Suprapubic skin (tissue), 4 donors: Measurements from ENCODE around the gene ARHGEF17. TPM values are rescaled to one million over a fixed set of nuclear protein-coding genes. Genes with fewer than 3 reads are reported as not detected.

Experiments
- DNase-seq, 2 donors: peaks; one replicate each; pipeline ENCODE4 v3.0.0-alpha.2; 2019; ENCODE audit warnings: low spot score in 2 of 2
- H3K27ac ChIP-seq: fragments of 200-600 bp; sonication (generic); one replicate; pipeline ENCODE4 v1.5.1; 2019
- H3K27me3 ChIP-seq: fragments of 200-600 bp; sonication (generic); one replicate; pipeline ENCODE4 v1.5.1; 2019
- H3K36me3 ChIP-seq: fragments of 200-600 bp; sonication (generic); one replicate; pipeline ENCODE4 v1.5.1; 2019
- H3K4me1 ChIP-seq: fragments of 200-600 bp; sonication (generic); one replicate; pipeline ENCODE4 v1.5.1; 2019
- H3K4me3 ChIP-seq: fragments of 200-600 bp; sonication (generic); one replicate; pipeline ENCODE4 v1.5.1; 2019; ENCODE audit warnings: mild to moderate bottlenecking
- H3K9me3 ChIP-seq: fragments of 200-600 bp; sonication (generic); one replicate; pipeline ENCODE4 v1.5.1; 2019
- CTCF ChIP-seq, 2 donors: fragments of 200-600 bp in 1 of 2; fragments of 450-650 bp in 1 of 2; sonication (generic) in 1 of 2; IDR thresholded peaks; one replicate each; pipeline ENCODE4 v1.5.1; 2016 to 2019; ENCODE audit warnings: antibody characterized with exemption in 2 of 2, mild to moderate bottlenecking in 1 of 2, moderate library complexity in 1 of 2
- EP300 ChIP-seq: sonication (generic); formaldehyde crosslinking; IDR thresholded peaks from one replicate; pipeline ENCODE4 v1.6.1; 2017; ENCODE audit warnings: antibody characterized with exemption
- POLR2A ChIP-seq, 2 donors: fragments of 450-650 bp; IDR thresholded peaks; one replicate each; pipeline ENCODE4 v1.6.1; 2017; ENCODE audit warnings: antibody characterized with exemption in 2 of 2, mild to moderate bottlenecking in 2 of 2, moderate library complexity in 2 of 2
- POLR2AphosphoS5 ChIP-seq, 3 donors: sonication (generic); formaldehyde crosslinking; IDR thresholded peaks; one replicate each; pipeline ENCODE4 v1.6.1; 2017; ENCODE audit warnings: antibody characterized with exemption in 3 of 3
- WGBS: methylation state at CpG from one replicate; pipeline ENCODE4 v1.1.5; 2018; 5-methylcytosine and 5-hydroxymethylcytosine counted together
- total RNA-seq, 4 donors: library from RNA; depleted of rRNA; stranded (reverse); fragments of >200 nt; gene quantifications; one replicate each; pipeline ENCODE4 v1.1.0, GENCODE V29; 2016

The ARHGEF17 gene
- total RNA-seq, 4 donors from 2014 or later: 8.3 to 25.0 (median 9.7) TPM

- DNase-seq: peak; percentile 85 to 87
- 62% methylated on average over 14 of the region's 14 CpGs for WGBS
These were observed 15.4 kb downstream of the ARHGEF17 start for GRCh38 chr11:73323464-73323863.

GRCh38 chr11:73324116-73324515 is 16.0 kb downstream of the ARHGEF17 start:
- no peaks in the 10 kb centered on the region for H3K36me3 ChIP-seq
- TF ChIP-seq CTCF (IDR thresholded peaks at IDR 0.05) (no peak), POLR2A (IDR thresholded peaks at IDR 0.05) (no peak), EP300 (no peak), POLR2AphosphoS5 (IDR thresholded peaks at IDR 0.05) (no peak)
- 61% methylated on average over 8 of the region's 9 CpGs for WGBS
- no peaks in the 10 kb centered on the region for H3K27me3 ChIP-seq
- H3K4me1 ChIP-seq: peaks cover 54% of the 10 kb centered on the region
- no peaks in the 10 kb centered on the region for H3K9me3 ChIP-seq
- H3K4me3 ChIP-seq: no peak overlapping the region
- peak overlapping the region; percentile 41 for H3K27ac ChIP-seq
- DNase-seq: no peak

More at GRCh38 chr11:73323464-73323863, 15.4 kb downstream of the ARHGEF17 start:
- no peak for TF ChIP-seq POLR2AphosphoS5 (IDR thresholded peaks at IDR 0.05)
- no peak for TF ChIP-seq CTCF (IDR thresholded peaks at IDR 0.05)
- no peak for TF ChIP-seq EP300
- TF ChIP-seq POLR2A (IDR thresholded peaks at IDR 0.05): no peak
- Histone ChIP-seq H3K4me1 (peaks cover 54% of the 10 kb centered on the region), H3K36me3 (no peaks in the 10 kb centered on the region), H3K27me3 (no peaks in the 10 kb centered on the region), H3K4me3 (no peak overlapping the region), H3K27ac (peak overlapping the region; percentile 54), H3K9me3 (no peaks in the 10 kb centered on the region)

- Histone ChIP-seq H3K27me3 (no peaks in the 10 kb centered on the region), H3K27ac (peak overlapping the region; percentile 41), H3K4me1 (peaks cover 54% of the 10 kb centered on the region), H3K4me3 (no peak overlapping the region), H3K36me3 (no peaks in the 10 kb centered on the region), H3K9me3 (no peaks in the 10 kb centered on the region)
- 80% methylated on average over 2 of the region's 2 CpGs for whole genome bisulfite sequencing
- no peak for DNase-seq
- no peak for TF ChIP-seq CTCF (IDR thresholded peaks at IDR 0.05)
- TF ChIP-seq POLR2A (IDR thresholded peaks at IDR 0.05): no peak
- TF ChIP-seq EP300: no peak
- no peak for TF ChIP-seq POLR2AphosphoS5 (IDR thresholded peaks at IDR 0.05)
These were observed 16.6 kb downstream of the ARHGEF17 start for GRCh38 chr11:73324665-73325035.

GRCh38 chr11:73325036-73325981 is 17.2 kb downstream of the ARHGEF17 start:
- DNase-seq: no peak
- peak overlapping the region; percentile 41 for H3K27ac ChIP-seq
- no peak overlapping the region for H3K4me3 ChIP-seq
- WGBS: 85% methylated on average over 10 of the region's 13 CpGs
- H3K4me1 ChIP-seq: peaks cover 55% of the 10 kb centered on the region
- H3K36me3 ChIP-seq: no peaks in the 10 kb centered on the region
- TF ChIP-seq CTCF (IDR thresholded peaks at IDR 0.05) (no peak), POLR2AphosphoS5 (IDR thresholded peaks at IDR 0.05) (no peak), EP300 (no peak), POLR2A (IDR thresholded peaks at IDR 0.05) (no peak)
- no peaks in the 10 kb centered on the region for H3K9me3 ChIP-seq
- no peaks in the 10 kb centered on the region for H3K27me3 ChIP-seq
